MM.1S (cell line): ENCODE data around the gene ROR2.
A peak's percentile ranks its signal among the peaks of the same experiment; 100 is the strongest.

ENCODE experiments used
- DNase-seq: peaks from one replicate; pipeline ENCODE4 v3.0.0-alpha.2; 2015
- H2AFZ ChIP-seq: fragments of 300-600 bp; sonication (generic); 2 replicates; pipeline ENCODE4 v1.6.0; 2016; ENCODE audit warnings: antibody characterized with exemption, low read length
- H3F3A ChIP-seq: fragments of 300-600 bp; sonication (generic); 2 replicates; pipeline ENCODE4 v1.6.1; 2016; ENCODE audit warnings: mild to moderate bottlenecking, antibody characterized with exemption, low read length, moderate library complexity, mixed read lengths; ENCODE audit not compliant: insufficient read depth
- H3K27ac ChIP-seq: fragments of 300-600 bp; sonication (generic); 2 replicates; pipeline ENCODE4 v1.5.1; 2016; ENCODE audit warnings: mild to moderate bottlenecking, low read length
- H3K27me3 ChIP-seq: fragments of 300-600 bp; sonication (generic); replicated peaks from 2 replicates; pipeline ENCODE4 v1.6.0; 2016; ENCODE audit warnings: low read length; ENCODE audit not compliant: insufficient read depth
- H3K36me3 ChIP-seq: fragments of 300-600 bp; sonication (generic); replicated peaks from 2 replicates; pipeline ENCODE4 v1.6.1; 2016; ENCODE audit warnings: mild to moderate bottlenecking, low read length, mixed read lengths; ENCODE audit not compliant: insufficient read depth
- H3K4me1 ChIP-seq: fragments of 300-600 bp; sonication (generic); 2 replicates; pipeline ENCODE4 v1.6.1; 2016; ENCODE audit warnings: low read length, mixed read lengths
- H3K4me2 ChIP-seq: fragments of 300-600 bp; sonication (generic); 2 replicates; pipeline ENCODE4 v1.6.0; 2016; ENCODE audit warnings: low read depth, low read length
- H3K4me3 ChIP-seq: fragments of 300-600 bp; sonication (generic); 2 replicates; pipeline ENCODE4 v1.5.1; 2016; ENCODE audit warnings: low read length, mixed read lengths
- H3K79me2 ChIP-seq: fragments of 300-600 bp; sonication (generic); 2 replicates; pipeline ENCODE4 v1.6.1; 2016; ENCODE audit warnings: mixed run types, low read length, mixed read lengths
- H3K9ac ChIP-seq: fragments of 300-600 bp; sonication (generic); 2 replicates; pipeline ENCODE4 v1.6.1; 2016; ENCODE audit warnings: low read length, mixed read lengths
- H3K9me2 ChIP-seq: fragments of 300-600 bp; sonication (generic); replicated peaks from 2 replicates; pipeline ENCODE4 v1.6.1; 2016; ENCODE audit warnings: mild to moderate bottlenecking, low read length, mixed read lengths; ENCODE audit not compliant: insufficient read depth
- H3K9me3 ChIP-seq: fragments of 300-600 bp; sonication (generic); replicated peaks from 2 replicates; pipeline ENCODE4 v1.6.1; 2016; ENCODE audit warnings: mild to moderate bottlenecking, low read length, mixed read lengths; ENCODE audit not compliant: insufficient read depth
- H4K20me1 ChIP-seq: fragments of 300-600 bp; sonication (generic); 2 replicates; pipeline ENCODE4 v1.6.1; 2016; ENCODE audit warnings: mild to moderate bottlenecking, low read length, moderate library complexity, mixed read lengths; ENCODE audit not compliant: insufficient read depth
- CTCF ChIP-seq: fragments of 300-600 bp; sonication (generic); IDR thresholded peaks from 2 replicates; pipeline ENCODE4 v1.5.1; 2016; ENCODE audit warnings: antibody characterized with exemption, low read length, mixed read lengths
- EZH2 ChIP-seq: fragments of 300-600 bp; sonication (generic); optimal IDR thresholded peaks from 2 replicates; pipeline ENCODE3; 2017; ENCODE audit warnings: low read depth, mild to moderate bottlenecking, antibody characterized with exemption, low read length, mixed read lengths
- EZH2phosphoT487 ChIP-seq: fragments of 300-600 bp; sonication (generic); IDR thresholded peaks from 2 replicates; pipeline ENCODE4 v1.6.1; 2018; ENCODE audit warnings: antibody characterized with exemption, low read length

ROR2 gene

GRCh38 chr9:91775708-91776028 lies 174.4 kb downstream of the ROR2 start:
- no peaks in the 10 kb centered on the region for H4K20me1 ChIP-seq
- H3K4me1 ChIP-seq: peaks cover 6% of the 10 kb centered on the region; the same call in 1 of the 2 replicates
- H3K9ac ChIP-seq: no peak overlapping the region
- no peaks in the 10 kb centered on the region for H3K36me3 ChIP-seq
- H2AFZ ChIP-seq: no peak overlapping the region
- H3K4me2 ChIP-seq: no peak overlapping the region
- no peak overlapping the region for H3K4me3 ChIP-seq
- TF ChIP-seq EZH2 (no peak), CTCF (no peak), EZH2phosphoT487 (no peak)
- no peaks in the 10 kb centered on the region for H3K9me2 ChIP-seq
- no peaks in the 10 kb centered on the region for H3K27me3 ChIP-seq
- H3K9me3 ChIP-seq: no peaks in the 10 kb centered on the region
- peaks cover 4% of the 10 kb centered on the region; the same call in 1 of the 2 replicates for H3K79me2 ChIP-seq
- DNase-seq: no peak
- H3F3A ChIP-seq: no peaks in the 10 kb centered on the region
- H3K27ac ChIP-seq: no peak overlapping the region

GRCh38 chr9:91775011-91775707 lies 174.9 kb downstream of the ROR2 start:
- TF ChIP-seq EZH2phosphoT487 (no peak), CTCF (peak; percentile 86), EZH2 (no peak)
- Histone ChIP-seq H3K9me2 (no peaks in the 10 kb centered on the region), H3K9me3 (no peaks in the 10 kb centered on the region), H3K4me1 (peaks cover 6% of the 10 kb centered on the region; the same call in 1 of the 2 replicates), H3K79me2 (peaks cover 6% of the 10 kb centered on the region; the same call in 1 of the 2 replicates), H4K20me1 (no peaks in the 10 kb centered on the region), H3K4me3 (no peak overlapping the region), H3K27ac (no peak overlapping the region), H3F3A (no peaks in the 10 kb centered on the region), H3K9ac (no peak overlapping the region), H3K36me3 (no peaks in the 10 kb centered on the region), H3K27me3 (no peaks in the 10 kb centered on the region), H2AFZ (no peak overlapping the region), H3K4me2 (no peak overlapping the region)
- DNase-seq: peak; percentile 68

GRCh38 chr9:91773156-91773555 lies 176.9 kb downstream of the ROR2 start:
- H3K9ac ChIP-seq: no peak overlapping the region
- H3K4me1 ChIP-seq: peaks cover 6% of the 10 kb centered on the region; the same call in 1 of the 2 replicates
- no peak overlapping the region for H3K4me3 ChIP-seq
- TF ChIP-seq EZH2 (no peak), EZH2phosphoT487 (no peak), CTCF (no peak)
- no peak overlapping the region for H3K27ac ChIP-seq
- H3K9me3 ChIP-seq: no peaks in the 10 kb centered on the region
- H3K4me2 ChIP-seq: no peak overlapping the region
- H3K79me2 ChIP-seq: peaks cover 6% of the 10 kb centered on the region; the same call in 1 of the 2 replicates
- H3K27me3 ChIP-seq: no peaks in the 10 kb centered on the region
- H3K9me2 ChIP-seq: no peaks in the 10 kb centered on the region
- H3F3A ChIP-seq: no peaks in the 10 kb centered on the region
- no peaks in the 10 kb centered on the region for H3K36me3 ChIP-seq
- H4K20me1 ChIP-seq: no peaks in the 10 kb centered on the region
- no peak overlapping the region for H2AFZ ChIP-seq
- no peak for DNase-seq
